ENCODE results near the gene MTMR12. TPM values are rescaled to one million over a fixed set of nuclear protein-coding genes. Genes with fewer than 3 reads are reported as not detected.

Gene MTMR12
- total and polyA plus RNA-seq, 10 of the 15 experiments (the other 5 are each of a cell fraction or from before 2014, with no cell fraction given): 5.0 to 22.9 (median 16.3) TPM

GRCh38 chr5:32276173-32276853, 36.4 kb downstream of the MTMR12 start:
- in situ Hi-C loops (cut with MboI) (no loop called here), intact Hi-C loops (cut with micrococcal nuclease; ENCODE audit: unreplicated experiment) (no loop called here)
- WGBS (ENCODE audit: insufficient coverage, insufficient replicate concordance, low lambda C conversion rate, missing lambda C conversion rate): 47% methylated on average over 4 of the region's 4 CpGs
- ChIA-PET POLR2A (interaction anchor here (0.5 to 2.1 kb wide), 7 partner anchors 8 to 537 kb away, joined by 3 to 6 read pairs (median 4); partner anchors contain the start of gene GOLPH3), SMC1A (ENCODE audit: uncharacterized antibody, unreplicated experiment) (interaction anchor here (0.9 to 2.3 kb wide), 10 partner anchors 8 to 119 kb away, joined by 3 to 10 read pairs (median 5); no protein-coding TSS in a partner anchor), CTCF (interaction anchor here (0.7 to 4.6 kb wide), 5 partner anchors 27 to 183 kb away, joined by 3 to 31 read pairs (median 4); no protein-coding TSS in a partner anchor), RAD21 (ENCODE audit: unreplicated experiment) (interaction anchor here (0.7 to 3.7 kb wide), 8 partner anchors 10 to 214 kb away, joined by 3 to 18 read pairs (median 4); partner anchors contain the start of genes GOLPH3 and MTMR12)
- no peaks in the 10 kb centered on the region for H3K27me3 ChIP-seq (replicated peaks in 1 of 2; ENCODE audit: control insufficient read depth in 2 of 2, insufficient read depth in 2 of 2, low read length in 1 of 2)
- peak overlapping the region; percentile 7; the same call in 1 of the 2 replicates for H3K4me2 ChIP-seq (ENCODE audit: control insufficient read depth, insufficient read depth)
- H3K9ac ChIP-seq (ENCODE audit: control insufficient read depth, insufficient read depth, low read length): no peak overlapping the region; the same call in 1 of the 2 replicates
- no peak overlapping the region for H3K4me3 ChIP-seq
- no TSS peak for BruUV-seq (replicated peaks)
- ATAC-seq: peak; percentile 63
- FAIRE-seq: peak; percentile 92
- H2AFZ ChIP-seq (ENCODE audit: control insufficient read depth, low read depth, low read length): no peak overlapping the region; the same call in 1 of the 2 replicates
- no peaks in the 10 kb centered on the region for H4K20me1 ChIP-seq (ENCODE audit: control insufficient read depth, insufficient read depth)
- peaks cover 39% of the 10 kb centered on the region for H3K4me1 ChIP-seq (ENCODE audit: control insufficient read depth, insufficient read depth, low read length)
- peaks cover 2 to 10% of the 10 kb centered on the region in 2 experiments for H3K36me3 ChIP-seq (ENCODE audit: control insufficient read depth in 2 of 2, insufficient read depth in 2 of 2, low read length in 1 of 2)
- H3K9me3 ChIP-seq (replicated peaks; ENCODE audit: control insufficient read depth, insufficient read depth, low read length): no peaks in the 10 kb centered on the region
- H3K79me2 ChIP-seq (ENCODE audit: control insufficient read depth, insufficient read depth, low read length): peaks cover 9% of the 10 kb centered on the region
- peak overlapping the region; percentile 19; the same call in 1 of the 2 replicates for H3K27ac ChIP-seq (ENCODE audit: control insufficient read depth, insufficient read depth)
- TF ChIP-seq PKNOX1 (IDR thresholded peaks at IDR 0.05) (peak; percentile 68), ATF7 (IDR thresholded peaks at IDR 0.05; ENCODE audit: low read depth) (peak; percentile 93), NFYB (IDR thresholded peaks at IDR 0.05; ENCODE audit: insufficient read depth, low read depth, low read length) (no peak), RAD51 (IDR thresholded peaks at IDR 0.05) (no peak), ATF2 (IDR thresholded peaks at IDR 0.05; ENCODE audit: low read length) (peak; percentile 91), MEF2A (IDR thresholded peaks at IDR 0.05; ENCODE audit: insufficient read depth, low read depth, low read length) (peak; percentile 38; the same call in 1 of the 2 replicates), RFX5 (IDR thresholded peaks at IDR 0.05; ENCODE audit: low read depth, low read length) (peak; percentile 79), MEF2B (IDR thresholded peaks at IDR 0.05; ENCODE audit: partially characterized antibody, poor library complexity, severe bottlenecking) (peak; percentile 43), RBBP5 (conservative IDR thresholded peaks at IDR 0.05) (no peak), ETV6 (conservative IDR thresholded peaks at IDR 0.05 in 1 of 2, IDR thresholded peaks at IDR 0.05 in 1 of 2; ENCODE audit: borderline replicate concordance in 1 of 2, low read depth in 1 of 2) (peak in 1 of 2 experiments; percentile 58; a peak in 1 of 4 replicates), FOXK2 (IDR thresholded peaks at IDR 0.05) (no peak), CREB1 (IDR thresholded peaks at IDR 0.05; ENCODE audit: low read depth) (peak; percentile 58; the same call in 1 of the 2 replicates), NBN (IDR thresholded peaks at IDR 0.05) (0 out of 2 replicates have a peak, but pooled peaks have one; percentile 20), FOXM1 (IDR thresholded peaks at IDR 0.05; ENCODE audit: low read depth, low read length) (peak; percentile 19; the same call in 1 of the 2 replicates), SMAD5 (IDR thresholded peaks at IDR 0.05; ENCODE audit: low read depth) (no peak), CEBPZ (IDR thresholded peaks at IDR 0.05; ENCODE audit: low read depth, low read length) (no peak)
- no peak for DNase-seq (ENCODE audit: low read depth, low spot score)
